DMS153 (cell line): ENCODE measurements around the gene TCTA.

Source experiments
- DNase-seq: peaks from one replicate; lab custom pipeline; 2025; lab: John Stamatoyannopoulos, UW

Gene TCTA

GRCh38 chr3:49460956-49461355, 48.7 kb downstream of the TCTA start:
- DNase-seq = no peak

GRCh38 chr3:49461443-49462171, 49.4 kb downstream of the TCTA start:
- DNase-seq = no peak

GRCh38 chr3:49462222-49462621, 50.0 kb downstream of the TCTA start:
- DNase-seq = no peak

GRCh38 chr3:49465270-49466034, 53.2 kb downstream of the TCTA start:
- DNase-seq = no peak
